Measurements from ENCODE around the gene TTC28.

- TF ChIP-seq ATF7 (IDR thresholded peaks at IDR 0.05; ENCODE audit: low read depth), result no peak
- no peak for TF ChIP-seq SUZ12 (IDR thresholded peaks at IDR 0.05; ENCODE audit: unreplicated experiment)
- no peak for TF ChIP-seq SRF (IDR thresholded peaks at IDR 0.05; ENCODE audit: low read depth in 2 of 2, low read length in 2 of 2)
- TF ChIP-seq CTCF (IDR thresholded peaks at IDR 0.05 in 2 of 3, conservative IDR thresholded peaks at IDR 0.05 in 1 of 3; ENCODE audit: control insufficient read depth in 2 of 3, extremely low read depth in 1 of 3, insufficient read depth in 1 of 3, low read depth in 3 of 3, low read length in 3 of 3), result no peak
- TF ChIP-seq JUNB (IDR thresholded peaks at IDR 0.05), result no peak
- TF ChIP-seq EP300 (IDR thresholded peaks at IDR 0.05; ENCODE audit: borderline replicate concordance in 1 of 2, control insufficient read depth in 1 of 2, low read depth in 2 of 2, low read length in 2 of 2), result no peak
- TF ChIP-seq YBX1 (IDR thresholded peaks at IDR 0.05), result no peak
- TF ChIP-seq HDAC2 (IDR thresholded peaks at IDR 0.05), result no peak
These were observed 705.8 kb downstream of the TTC28 start for GRCh38 chr22:27973846-27974245.

Measured in GM12878 (cell line).